Measurements from ENCODE around the gene SLC10A7.

DNA sequence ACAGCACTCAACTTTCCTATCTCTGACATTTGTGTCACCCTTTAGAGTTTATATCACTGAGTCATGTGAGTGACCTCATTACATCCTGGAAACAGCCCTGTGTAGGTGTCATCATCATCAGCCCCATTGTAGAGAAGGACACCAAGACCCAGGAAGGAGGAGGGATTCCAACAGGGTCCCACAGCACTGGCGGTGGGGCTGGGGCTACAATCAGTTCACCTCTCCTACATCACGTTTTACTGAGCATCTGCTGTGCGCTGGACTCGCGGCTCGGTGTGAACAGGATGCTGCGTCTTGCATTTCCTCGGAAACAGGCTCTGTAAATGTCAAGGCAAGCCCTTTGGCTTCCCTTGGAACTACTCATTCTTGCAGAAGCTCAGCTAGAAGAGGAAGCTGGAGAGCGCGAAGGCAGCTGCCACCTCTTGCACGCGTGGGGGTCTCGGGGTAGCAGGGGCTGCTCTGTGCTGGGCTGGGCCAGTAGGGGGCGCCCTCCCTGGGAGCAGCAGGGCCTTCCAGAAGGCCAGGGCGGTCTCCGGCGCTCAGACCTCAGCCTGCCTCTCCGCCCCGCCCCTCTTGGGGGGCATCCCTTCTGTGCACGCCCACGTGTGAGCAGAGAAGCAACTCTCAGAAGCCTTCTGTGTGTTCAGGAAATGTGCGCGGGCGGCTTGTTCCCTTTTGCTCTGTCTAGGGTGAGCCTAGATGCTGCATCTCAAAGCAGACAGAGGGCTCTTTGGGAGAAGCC, 278.4 kb downstream of the SLC10A7 start:
- TF ChIP-seq, protein P1, sequence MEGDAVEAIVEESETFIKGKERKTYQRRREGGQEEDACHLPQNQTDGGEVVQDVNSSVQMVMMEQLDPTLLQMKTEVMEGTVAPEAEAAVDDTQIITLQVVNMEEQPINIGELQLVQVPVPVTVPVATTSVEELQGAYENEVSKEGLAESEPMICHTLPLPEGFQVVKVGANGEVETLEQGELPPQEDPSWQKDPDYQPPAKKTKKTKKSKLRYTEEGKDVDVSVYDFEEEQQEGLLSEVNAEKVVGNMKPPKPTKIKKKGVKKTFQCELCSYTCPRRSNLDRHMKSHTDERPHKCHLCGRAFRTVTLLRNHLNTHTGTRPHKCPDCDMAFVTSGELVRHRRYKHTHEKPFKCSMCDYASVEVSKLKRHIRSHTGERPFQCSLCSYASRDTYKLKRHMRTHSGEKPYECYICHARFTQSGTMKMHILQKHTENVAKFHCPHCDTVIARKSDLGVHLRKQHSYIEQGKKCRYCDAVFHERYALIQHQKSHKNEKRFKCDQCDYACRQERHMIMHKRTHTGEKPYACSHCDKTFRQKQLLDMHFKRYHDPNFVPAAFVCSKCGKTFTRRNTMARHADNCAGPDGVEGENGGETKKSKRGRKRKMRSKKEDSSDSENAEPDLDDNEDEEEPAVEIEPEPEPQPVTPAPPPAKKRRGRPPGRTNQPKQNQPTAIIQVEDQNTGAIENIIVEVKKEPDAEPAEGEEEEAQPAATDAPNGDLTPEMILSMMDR (IDR thresholded peaks at IDR 0.05; ENCODE audit: low read depth, low read length, poor library complexity, severe bottlenecking), result peak; percentile 93
- TF ChIP-seq EZH2phosphoT487 (IDR thresholded peaks at IDR 0.05; ENCODE audit: borderline replicate concordance, low read length), result no peak

All from DOHH2 (cell line).